Upper lobe of left lung (tissue), 4 donors: ENCODE results near the gene TCF7L1.

Source experiments
- CTCF ChIP-seq, 6 experiments: fragments of 450-650 bp in 4 of 6; fragments of 200-600 bp in 2 of 6; sonication (generic) in 2 of 6; IDR thresholded peaks; one replicate each; pipeline ENCODE4 v1.5.1; 2016 to 2019; ENCODE audit warnings: antibody characterized with exemption in 6 of 6
- POLR2A ChIP-seq, 4 donors: fragments of 450-650 bp; IDR thresholded peaks; one replicate each; pipeline ENCODE4 v1.5.1; 2016 to 2017; ENCODE audit warnings: antibody characterized with exemption in 4 of 4, mild to moderate bottlenecking in 2 of 4
- POLR2AphosphoS5 ChIP-seq, 2 donors: sonication (generic); formaldehyde crosslinking; IDR thresholded peaks; one replicate each; pipeline ENCODE4 v1.5.1; 2017; ENCODE audit warnings: antibody characterized with exemption in 2 of 2

- TF ChIP-seq CTCF (IDR thresholded peaks at IDR 0.05) (no peak), POLR2A (IDR thresholded peaks at IDR 0.05) (no peak), POLR2AphosphoS5 (IDR thresholded peaks at IDR 0.05) (no peak)
Observed at GRCh38 chr2:85327160-85327821, 194.1 kb downstream of the TCF7L1 start.
